Measurements from ENCODE around the gene CEP290. TPM values are rescaled to one million over a fixed set of nuclear protein-coding genes. Genes with fewer than 3 reads are reported as not detected.
"Not testable (repeated sequence)": the region's sequence is repeated elsewhere in the genome, so short reads cannot be mapped to it uniquely, and the experiment has no call there.

CEP290 gene
- polyA plus RNA-seq, 2 donors, result 0.96 to 1.9 TPM

DNA sequence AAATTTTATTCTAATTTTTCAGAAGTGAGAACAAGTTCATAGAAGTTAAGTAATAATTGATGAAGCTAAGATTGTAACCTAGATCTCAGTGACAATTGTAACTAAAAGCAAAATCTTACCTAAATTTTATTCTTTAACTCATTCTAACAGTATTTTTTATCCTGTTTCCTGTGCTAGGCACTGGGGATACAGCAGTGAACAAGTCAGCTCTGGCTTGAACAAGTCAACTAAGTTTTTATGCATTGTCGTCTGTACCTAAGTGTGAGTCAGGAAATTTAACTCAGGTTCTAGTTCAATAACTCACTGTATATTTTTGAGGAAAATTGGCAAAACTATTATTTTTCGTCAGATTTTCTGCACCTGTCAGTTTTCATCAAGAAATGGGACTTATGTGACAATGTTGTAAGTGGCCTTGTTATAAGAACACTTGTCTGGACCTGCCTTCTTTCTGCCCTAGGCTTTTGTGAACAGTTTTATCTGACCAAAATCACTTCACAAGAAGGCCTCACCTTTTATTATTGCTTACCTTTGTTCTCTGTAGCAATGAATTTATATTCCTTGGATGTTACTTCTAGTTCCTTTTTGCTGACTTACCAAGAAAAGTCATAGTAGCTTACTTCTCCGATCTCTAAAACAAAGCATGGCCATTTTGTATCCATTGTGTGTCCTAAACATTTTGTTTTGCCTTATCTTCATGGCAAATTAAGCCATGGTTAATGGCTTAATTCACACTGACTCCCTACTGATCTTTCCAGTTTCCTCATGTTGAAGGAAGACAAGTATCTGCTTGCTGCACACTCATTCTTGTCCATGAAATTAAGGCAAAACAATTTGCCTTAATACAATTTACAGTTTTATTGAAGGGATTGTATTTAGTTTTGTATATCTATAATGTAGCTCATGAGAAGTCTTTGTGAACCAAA is 2.9 kb upstream of the CEP290 start:
- Histone ChIP-seq H3K27me3 (ENCODE audit: control insufficient read depth in 1 of 2, insufficient read depth in 2 of 2, low read length in 2 of 2) (no peaks in the 10 kb centered on the region), H3K27ac (ENCODE audit: low read depth in 2 of 2, low read length in 1 of 2) (peak overlapping the region in 1 of 2 donors; percentile 67), H3K4me1 (ENCODE audit: control insufficient read depth in 2 of 2, insufficient read depth in 2 of 2, low read length in 1 of 2) (no peaks in the 10 kb centered on the region), H3K9me3 (ENCODE audit: control insufficient read depth in 2 of 2, insufficient read depth in 1 of 2, low read depth in 1 of 2, low read length in 1 of 2) (no peaks in the 10 kb centered on the region), H3K4me3 (ENCODE audit: low read depth in 1 of 2, low read length in 2 of 2) (peak overlapping the region in 1 of 2 donors; percentile 1), H3K36me3 (ENCODE audit: control insufficient read depth in 2 of 2, insufficient read depth in 2 of 2, low read length in 1 of 2) (no peaks in the 10 kb centered on the region)
- WGBS, 2 donors, result 57 to 64% methylated on average over 3 of the region's 3 CpGs

DNA sequence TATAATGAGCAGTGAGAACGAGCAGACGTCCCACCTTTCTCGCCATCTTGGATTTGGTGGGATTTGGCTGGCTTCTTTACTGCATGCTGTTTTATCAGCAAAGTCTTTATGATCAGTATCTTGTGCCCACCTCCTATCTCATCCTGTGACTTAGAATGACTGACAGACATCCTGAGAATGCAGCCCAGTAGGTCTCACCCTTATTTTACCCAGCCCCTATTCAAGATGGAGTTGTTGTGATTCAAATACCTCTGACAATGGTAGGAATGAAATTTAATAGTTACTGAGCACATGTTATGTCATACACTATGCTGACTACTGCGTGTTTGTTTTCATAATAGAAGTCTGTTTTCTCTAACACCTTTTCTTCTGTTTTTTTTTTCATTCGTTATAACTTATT is 2.1 kb upstream of the CEP290 start:
- no peaks in the 10 kb centered on the region for H3K27me3 ChIP-seq (ENCODE audit: control insufficient read depth in 1 of 2, insufficient read depth in 2 of 2, low read length in 2 of 2)
- no peak overlapping the region for H3K4me3 ChIP-seq (ENCODE audit: low read depth in 1 of 2, low read length in 2 of 2)
- H3K9me3 ChIP-seq (ENCODE audit: control insufficient read depth in 2 of 2, insufficient read depth in 1 of 2, low read depth in 1 of 2, low read length in 1 of 2), result no peaks in the 10 kb centered on the region
- WGBS, 2 donors, result 80 to 81% methylated on average over 5 of the region's 5 CpGs
- H3K36me3 ChIP-seq (ENCODE audit: control insufficient read depth in 2 of 2, insufficient read depth in 2 of 2, low read length in 1 of 2), result no peaks in the 10 kb centered on the region
- H3K27ac ChIP-seq (ENCODE audit: low read depth in 2 of 2, low read length in 1 of 2), result peak overlapping the region in 1 of 2 donors; percentile 22
- H3K4me1 ChIP-seq (ENCODE audit: control insufficient read depth in 2 of 2, insufficient read depth in 2 of 2, low read length in 1 of 2), result no peaks in the 10 kb centered on the region

DNA sequence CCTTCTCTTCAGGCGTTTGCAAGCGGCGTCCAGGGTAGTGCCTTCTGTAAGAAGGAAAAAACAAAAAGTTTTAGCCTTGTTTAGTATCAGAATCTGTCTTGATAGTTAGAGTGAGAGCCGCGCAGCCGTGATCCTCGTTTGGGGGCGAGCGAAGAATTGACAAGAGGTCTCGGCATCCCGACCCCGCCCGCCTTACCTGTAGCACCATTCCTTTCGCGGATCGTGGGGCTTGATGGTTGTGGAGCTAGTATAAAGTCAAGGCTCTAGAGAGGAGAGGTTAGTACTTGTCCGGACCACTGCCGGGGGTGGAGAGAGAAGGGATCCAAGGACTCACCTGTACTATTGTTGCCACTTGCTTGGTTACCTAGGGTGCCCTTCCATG is 713 bp upstream of the CEP290 start:
- peak overlapping the region; percentile 70 to 85 for H3K27ac ChIP-seq (ENCODE audit: low read depth in 2 of 2, low read length in 1 of 2)
- no peaks in the 10 kb centered on the region for H3K4me1 ChIP-seq (ENCODE audit: control insufficient read depth in 2 of 2, insufficient read depth in 2 of 2, low read length in 1 of 2)
- H3K36me3 ChIP-seq (ENCODE audit: control insufficient read depth in 2 of 2, insufficient read depth in 2 of 2, low read length in 1 of 2), result no peaks in the 10 kb centered on the region
- 0% methylated on average over 18 of the region's 18 CpGs for WGBS, 2 donors
- H3K9me3 ChIP-seq (ENCODE audit: control insufficient read depth in 2 of 2, insufficient read depth in 1 of 2, low read depth in 1 of 2, low read length in 1 of 2), result no peaks in the 10 kb centered on the region
- H3K27me3 ChIP-seq (ENCODE audit: control insufficient read depth in 1 of 2, insufficient read depth in 2 of 2, low read length in 2 of 2), result no peaks in the 10 kb centered on the region
- H3K4me3 ChIP-seq (ENCODE audit: low read depth in 1 of 2, low read length in 2 of 2), result peak overlapping the region; percentile 60 to 70

DNA sequence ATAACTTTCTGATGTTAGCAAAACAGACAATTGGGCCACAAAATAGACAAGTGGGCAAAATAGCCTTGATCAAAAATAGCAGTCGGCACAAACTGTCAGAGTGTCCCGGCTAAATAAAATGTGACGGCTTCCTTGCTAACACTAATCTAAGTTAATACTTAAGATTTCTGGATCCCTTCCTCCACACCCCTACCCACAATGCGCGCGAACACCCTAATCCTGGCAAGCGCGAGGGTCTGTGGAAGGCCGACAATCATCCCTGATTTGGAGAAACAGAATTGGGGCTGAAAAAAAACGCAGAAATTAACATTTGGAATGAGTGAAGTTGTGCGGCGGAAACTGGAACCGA is 489 bp downstream of the CEP290 start:
- WGBS, 2 donors, result 4 to 5% methylated on average over 13 of the region's 13 CpGs

DNA sequence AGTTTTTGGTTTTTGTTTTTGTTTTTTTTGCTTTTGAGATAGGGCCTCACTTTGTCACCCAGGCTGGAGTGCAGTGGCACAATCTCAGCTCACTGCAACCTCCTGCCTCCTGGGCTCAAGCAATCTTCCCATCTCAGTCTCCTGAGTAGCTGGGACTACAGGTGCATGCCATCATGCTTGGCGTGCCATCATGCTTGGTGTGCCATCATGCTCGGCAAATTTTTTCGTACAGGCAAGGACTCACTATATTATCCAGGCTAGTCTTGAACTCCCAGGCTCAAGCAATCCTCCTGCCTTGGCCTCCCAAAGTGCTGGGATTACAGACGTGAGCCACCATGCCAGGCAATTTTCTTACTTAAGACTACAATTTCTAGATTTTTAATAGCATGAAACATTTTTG is 2.2 kb downstream of the CEP290 start:
- H3K4me3 ChIP-seq (ENCODE audit: low read depth in 1 of 2, low read length in 2 of 2); H3K9me3 ChIP-seq (ENCODE audit: control insufficient read depth in 2 of 2, insufficient read depth in 1 of 2, low read depth in 1 of 2, low read length in 1 of 2); H3K36me3 ChIP-seq (ENCODE audit: control insufficient read depth in 2 of 2, insufficient read depth in 2 of 2, low read length in 1 of 2); H3K4me1 ChIP-seq (ENCODE audit: control insufficient read depth in 2 of 2, insufficient read depth in 2 of 2, low read length in 1 of 2); H3K27ac ChIP-seq (ENCODE audit: low read depth in 2 of 2, low read length in 1 of 2); H3K27me3 ChIP-seq (ENCODE audit: control insufficient read depth in 1 of 2, insufficient read depth in 2 of 2, low read length in 2 of 2): not testable (repeated sequence)
- WGBS, 2 donors, result 97 to 100% methylated on average over 4 of the region's 4 CpGs

More for the DNA sequence above, 489 bp downstream of the CEP290 start:
- no peaks in the 10 kb centered on the region for H3K36me3 ChIP-seq (ENCODE audit: control insufficient read depth in 2 of 2, insufficient read depth in 2 of 2, low read length in 1 of 2)
- H3K27me3 ChIP-seq (ENCODE audit: control insufficient read depth in 1 of 2, insufficient read depth in 2 of 2, low read length in 2 of 2), result no peaks in the 10 kb centered on the region
- H3K27ac ChIP-seq (ENCODE audit: low read depth in 2 of 2, low read length in 1 of 2), result peak overlapping the region; percentile 86 to 87
- H3K9me3 ChIP-seq (ENCODE audit: control insufficient read depth in 2 of 2, insufficient read depth in 1 of 2, low read depth in 1 of 2, low read length in 1 of 2), result no peaks in the 10 kb centered on the region
- no peaks in the 10 kb centered on the region for H3K4me1 ChIP-seq (ENCODE audit: control insufficient read depth in 2 of 2, insufficient read depth in 2 of 2, low read length in 1 of 2)
- peak overlapping the region; percentile 60 to 70 for H3K4me3 ChIP-seq (ENCODE audit: low read depth in 1 of 2, low read length in 2 of 2)

DNA sequence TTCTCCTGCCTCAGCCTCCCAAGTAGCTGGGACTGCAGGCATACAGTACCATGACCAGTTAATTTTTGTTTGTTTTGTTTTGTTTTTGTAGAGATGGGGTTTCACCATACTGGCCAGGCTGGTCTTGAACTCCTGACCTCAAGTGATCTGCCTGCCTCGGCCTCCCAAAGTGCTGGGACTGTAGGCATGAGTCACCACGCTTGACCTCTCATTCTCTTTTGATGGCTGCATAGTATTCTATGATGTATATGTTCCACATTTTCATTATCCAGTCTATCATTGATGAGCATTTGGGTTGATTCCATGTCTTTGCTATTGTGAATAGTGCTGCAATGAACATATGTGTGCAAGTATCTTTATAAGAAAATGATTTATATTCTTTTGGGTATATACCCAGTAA is 8.7 kb downstream of the CEP290 start:
- not testable (repeated sequence) for H3K4me3 ChIP-seq (ENCODE audit: low read depth in 1 of 2, low read length in 2 of 2); H3K27ac ChIP-seq (ENCODE audit: low read depth in 2 of 2, low read length in 1 of 2); H3K9me3 ChIP-seq (ENCODE audit: control insufficient read depth in 2 of 2, insufficient read depth in 1 of 2, low read depth in 1 of 2, low read length in 1 of 2); H3K4me1 ChIP-seq (ENCODE audit: control insufficient read depth in 2 of 2, insufficient read depth in 2 of 2, low read length in 1 of 2); H3K27me3 ChIP-seq (ENCODE audit: control insufficient read depth in 1 of 2, insufficient read depth in 2 of 2, low read length in 2 of 2); H3K36me3 ChIP-seq (ENCODE audit: control insufficient read depth in 2 of 2, insufficient read depth in 2 of 2, low read length in 1 of 2)
- WGBS, 2 donors, result 92 to 95% methylated on average over 2 of the region's 2 CpGs

DNA sequence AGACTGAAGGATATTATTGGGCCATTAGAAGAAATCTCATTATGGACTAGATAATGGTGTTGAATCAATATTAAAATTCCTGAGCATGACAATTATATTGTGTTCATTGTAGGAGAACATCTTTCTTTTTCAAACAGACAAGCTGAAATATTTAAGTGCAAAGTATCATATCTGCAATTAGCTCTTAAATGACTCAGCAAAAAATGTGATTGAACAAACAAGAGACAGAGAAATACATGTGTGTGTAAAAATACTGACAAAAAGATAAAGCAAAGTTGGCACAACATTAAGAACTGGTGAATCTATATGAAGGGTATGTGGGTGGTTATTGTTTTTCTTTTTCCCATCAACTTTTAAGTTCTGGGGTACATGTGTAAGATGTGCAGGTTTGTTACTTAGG is 9.5 kb downstream of the CEP290 start:
- Histone ChIP-seq H3K36me3 (ENCODE audit: control insufficient read depth in 2 of 2, insufficient read depth in 2 of 2, low read length in 1 of 2) (no peaks in the 10 kb centered on the region), H3K4me1 (ENCODE audit: control insufficient read depth in 2 of 2, insufficient read depth in 2 of 2, low read length in 1 of 2) (no peaks in the 10 kb centered on the region), H3K4me3 (ENCODE audit: low read depth in 1 of 2, low read length in 2 of 2) (no peak overlapping the region), H3K9me3 (ENCODE audit: control insufficient read depth in 2 of 2, insufficient read depth in 1 of 2, low read depth in 1 of 2, low read length in 1 of 2) (no peaks in the 10 kb centered on the region), H3K27me3 (ENCODE audit: control insufficient read depth in 1 of 2, insufficient read depth in 2 of 2, low read length in 2 of 2) (no peaks in the 10 kb centered on the region), H3K27ac (ENCODE audit: low read depth in 2 of 2, low read length in 1 of 2) (no peak overlapping the region)

DNA sequence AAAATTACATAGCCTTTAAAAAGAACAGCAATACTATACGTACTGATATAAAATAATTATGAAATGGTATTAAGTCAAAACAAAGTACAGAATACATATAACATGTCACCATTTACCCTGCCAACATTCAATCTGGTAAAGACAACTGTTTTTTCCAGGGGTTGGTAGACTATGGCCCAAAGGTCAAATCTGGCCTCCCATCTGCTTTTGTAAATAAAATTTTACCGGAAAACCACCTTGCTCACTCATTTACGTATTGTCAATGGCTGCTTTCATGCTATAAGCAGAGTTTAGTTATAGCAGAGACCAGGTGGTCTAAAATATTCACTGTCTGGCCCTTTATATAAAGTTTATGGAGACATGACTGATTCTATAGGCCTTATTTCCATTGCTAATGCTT is 14.0 kb downstream of the CEP290 start:
- H3K27ac ChIP-seq (ENCODE audit: low read depth in 2 of 2, low read length in 1 of 2), result no peak overlapping the region
- no peaks in the 10 kb centered on the region for H3K9me3 ChIP-seq (ENCODE audit: control insufficient read depth in 2 of 2, insufficient read depth in 1 of 2, low read depth in 1 of 2, low read length in 1 of 2)
- H3K4me1 ChIP-seq (ENCODE audit: control insufficient read depth in 2 of 2, insufficient read depth in 2 of 2, low read length in 1 of 2), result no peaks in the 10 kb centered on the region
- WGBS, 2 donors, result 95% methylated on average over 3 of the region's 3 CpGs
- no peak overlapping the region for H3K4me3 ChIP-seq (ENCODE audit: low read depth in 1 of 2, low read length in 2 of 2)
- no peaks in the 10 kb centered on the region for H3K27me3 ChIP-seq (ENCODE audit: control insufficient read depth in 1 of 2, insufficient read depth in 2 of 2, low read length in 2 of 2)
- no peaks in the 10 kb centered on the region for H3K36me3 ChIP-seq (ENCODE audit: control insufficient read depth in 2 of 2, insufficient read depth in 2 of 2, low read length in 1 of 2)

DNA sequence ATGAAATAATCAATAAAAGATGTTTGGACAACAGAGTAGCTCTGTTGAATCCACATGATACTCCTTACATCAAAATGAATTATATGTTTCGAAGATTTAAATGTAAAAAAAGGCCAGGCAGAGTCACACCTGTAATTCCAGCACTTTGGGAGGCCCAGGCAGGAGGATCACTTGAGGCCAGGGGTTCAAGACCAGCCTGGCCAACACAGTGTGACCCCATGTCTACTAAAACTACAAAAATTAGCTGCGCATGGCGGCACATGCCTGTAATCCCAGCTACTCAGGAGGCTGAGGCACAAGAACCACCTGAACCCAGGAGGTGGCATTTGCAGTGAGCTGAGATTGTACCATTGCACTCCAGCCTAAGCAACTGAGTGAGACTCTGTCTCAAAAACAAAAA is 14.8 kb downstream of the CEP290 start:
- no peaks in the 10 kb centered on the region for H3K9me3 ChIP-seq (ENCODE audit: control insufficient read depth in 2 of 2, insufficient read depth in 1 of 2, low read depth in 1 of 2, low read length in 1 of 2)
- 98% methylated on average over 3 of the region's 3 CpGs for WGBS, 2 donors

DNA sequence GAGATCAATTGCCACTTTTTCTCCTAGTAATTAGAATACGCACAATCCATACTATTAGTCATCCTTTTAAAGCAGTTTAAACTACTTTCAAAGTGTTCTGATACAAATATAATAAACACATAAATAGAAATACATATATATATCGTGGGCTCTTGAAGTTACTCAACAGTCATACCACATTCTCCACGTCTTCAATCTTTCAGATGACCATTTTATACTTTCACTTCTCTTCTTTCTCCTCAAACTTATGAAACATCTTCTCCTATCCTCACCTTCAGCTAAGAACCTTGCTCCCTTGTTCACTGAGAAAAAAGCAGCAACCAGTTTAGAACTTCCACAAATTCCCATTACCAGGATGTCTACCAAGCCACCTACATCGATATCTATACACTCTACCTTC is 19.2 kb downstream of the CEP290 start:
- Histone ChIP-seq H3K27me3 (ENCODE audit: control insufficient read depth in 1 of 2, insufficient read depth in 2 of 2, low read length in 2 of 2) (no peaks in the 10 kb centered on the region), H3K4me3 (ENCODE audit: low read depth in 1 of 2, low read length in 2 of 2) (no peak overlapping the region), H3K27ac (ENCODE audit: low read depth in 2 of 2, low read length in 1 of 2) (no peak overlapping the region), H3K9me3 (ENCODE audit: control insufficient read depth in 2 of 2, insufficient read depth in 1 of 2, low read depth in 1 of 2, low read length in 1 of 2) (no peaks in the 10 kb centered on the region), H3K4me1 (ENCODE audit: control insufficient read depth in 2 of 2, insufficient read depth in 2 of 2, low read length in 1 of 2) (no peaks in the 10 kb centered on the region), H3K36me3 (ENCODE audit: control insufficient read depth in 2 of 2, insufficient read depth in 2 of 2, low read length in 1 of 2) (no peaks in the 10 kb centered on the region)
- WGBS, 2 donors, result 65 to 72% methylated on average over 4 of the region's 4 CpGs

More for the DNA sequence above, 14.8 kb downstream of the CEP290 start:
- H3K4me3 ChIP-seq (ENCODE audit: low read depth in 1 of 2, low read length in 2 of 2), result no peak overlapping the region
- no peaks in the 10 kb centered on the region for H3K36me3 ChIP-seq (ENCODE audit: control insufficient read depth in 2 of 2, insufficient read depth in 2 of 2, low read length in 1 of 2)
- H3K27ac ChIP-seq (ENCODE audit: low read depth in 2 of 2, low read length in 1 of 2), result no peak overlapping the region
- no peaks in the 10 kb centered on the region for H3K4me1 ChIP-seq (ENCODE audit: control insufficient read depth in 2 of 2, insufficient read depth in 2 of 2, low read length in 1 of 2)
- H3K27me3 ChIP-seq (ENCODE audit: control insufficient read depth in 1 of 2, insufficient read depth in 2 of 2, low read length in 2 of 2), result no peaks in the 10 kb centered on the region

Data from esophagus (tissue), 2 donors.